H9 (cell line): ENCODE results near the gene TRIM22. TPM values are rescaled to one million over a fixed set of nuclear protein-coding genes. Genes with fewer than 3 reads are reported as not detected.

Experiments
- DNase-seq: peaks from one replicate; pipeline ENCODE4 v3.0.0-alpha.2; 2017
- H2AFZ ChIP-seq: one replicate; pipeline ENCODE4 v1.6.1; 2013; ENCODE audit warnings: mild to moderate bottlenecking, low read length, control low read depth, moderate library complexity
- H2AK5ac ChIP-seq: 2 replicates; pipeline ENCODE4 v1.6.1; 2013; ENCODE audit warnings: low read length, control low read depth, mixed read lengths; ENCODE audit not compliant: insufficient read length
- H2BK120ac ChIP-seq: one replicate; pipeline ENCODE4 v1.6.1; 2013; ENCODE audit warnings: low read depth, mild to moderate bottlenecking, low read length, control low read depth, inconsistent platforms; ENCODE audit not compliant: poor library complexity, severe bottlenecking
- H2BK12ac ChIP-seq: 2 replicates; pipeline ENCODE4 v1.6.1; 2013; ENCODE audit warnings: low read length, control low read depth, mixed read lengths, low read depth; ENCODE audit not compliant: insufficient read length
- H2BK15ac ChIP-seq: 2 replicates; pipeline ENCODE4 v1.6.1; 2013; ENCODE audit warnings: low read depth, low read length, control low read depth
- H2BK20ac ChIP-seq: one replicate; pipeline ENCODE4 v1.6.1; 2013; ENCODE audit warnings: low read depth, mild to moderate bottlenecking, low read length, control low read depth, inconsistent platforms; ENCODE audit not compliant: poor library complexity, severe bottlenecking
- H2BK5ac ChIP-seq: 2 replicates; pipeline ENCODE4 v1.6.1; 2013; ENCODE audit warnings: low read length, control low read depth, mixed read lengths; ENCODE audit not compliant: insufficient read length
- H3K14ac ChIP-seq: 2 replicates; pipeline ENCODE4 v1.6.1; 2013; ENCODE audit warnings: low read length, control low read depth; ENCODE audit not compliant: insufficient read depth
- H3K18ac ChIP-seq: 2 replicates; pipeline ENCODE4 v1.6.1; 2013; ENCODE audit warnings: low read depth, mild to moderate bottlenecking, mixed read lengths, low read length, control low read depth; ENCODE audit not compliant: insufficient read length
- H3K23ac ChIP-seq: 2 replicates; pipeline ENCODE4 v1.6.1; 2013; ENCODE audit warnings: low read length, control low read depth, mixed read lengths, low read depth; ENCODE audit not compliant: insufficient read length
- H3K23me2 ChIP-seq: 2 replicates; pipeline ENCODE4 v1.6.1; 2013; ENCODE audit warnings: low read depth, mild to moderate bottlenecking, mixed read lengths, low read length, control low read depth; ENCODE audit not compliant: insufficient read length, poor library complexity, severe bottlenecking
- H3K27ac ChIP-seq: 2 replicates; pipeline ENCODE4 v1.5.1; 2013; ENCODE audit warnings: low read length, control low read depth, mixed read lengths, low read depth; ENCODE audit not compliant: insufficient read length
- H3K27me3 ChIP-seq: 2 replicates; pipeline ENCODE4 v1.6.1; 2013; ENCODE audit warnings: low read length, control low read depth, inconsistent platforms; ENCODE audit not compliant: insufficient read depth
- H3K4ac ChIP-seq: 2 replicates; pipeline ENCODE4 v1.6.1; 2013; ENCODE audit warnings: low read depth, mild to moderate bottlenecking, control low read depth, inconsistent platforms, low read length, moderate library complexity
- H3K4me1 ChIP-seq: 2 replicates; pipeline ENCODE4 v1.6.1; 2013; ENCODE audit warnings: low read length, control low read depth, inconsistent platforms; ENCODE audit not compliant: insufficient read depth
- H3K4me2 ChIP-seq: 2 replicates; pipeline ENCODE4 v1.6.1; 2013; ENCODE audit warnings: low read length, control low read depth, mixed read lengths; ENCODE audit not compliant: insufficient read length, insufficient read depth
- H3K56ac ChIP-seq: 2 replicates; pipeline ENCODE4 v1.6.1; 2013; ENCODE audit warnings: low read depth, mild to moderate bottlenecking, mixed read lengths, low read length, control low read depth; ENCODE audit not compliant: insufficient read length
- H3K79me1 ChIP-seq: 2 replicates; pipeline ENCODE4 v1.6.1; 2013; ENCODE audit warnings: low read depth, mild to moderate bottlenecking, moderate library complexity, low read length, control low read depth, inconsistent platforms; ENCODE audit not compliant: insufficient read depth, poor library complexity, severe bottlenecking
- H3K79me2 ChIP-seq: 2 replicates; pipeline ENCODE4 v1.6.1; 2013; ENCODE audit warnings: low read length, control low read depth, inconsistent platforms; ENCODE audit not compliant: insufficient read depth
- H3K9ac ChIP-seq: 2 replicates; pipeline ENCODE4 v1.6.1; 2013; ENCODE audit warnings: low read length, control low read depth, mixed read lengths; ENCODE audit not compliant: insufficient read length; ENCODE audit errors: extremely low read depth
- H3K9me3 ChIP-seq: one replicate; pipeline ENCODE4 v1.6.1; 2013; ENCODE audit warnings: low read depth, low read length, inconsistent platforms; ENCODE audit not compliant: control insufficient read depth
- H3T11ph ChIP-seq: one replicate; pipeline ENCODE4 v1.6.1; 2013; ENCODE audit warnings: mild to moderate bottlenecking, low read length, control low read depth, inconsistent platforms
- H4K20me1 ChIP-seq: one replicate; pipeline ENCODE4 v1.6.1; 2013; ENCODE audit not compliant: control insufficient read depth, insufficient read length, insufficient read depth
- H4K5ac ChIP-seq: 2 replicates; pipeline ENCODE4 v1.6.1; 2013; ENCODE audit warnings: low read depth, mild to moderate bottlenecking, mixed read lengths, low read length, control low read depth; ENCODE audit not compliant: insufficient read length
- H4K8ac ChIP-seq: replicated peaks from 2 replicates; pipeline ENCODE4 v1.6.1; 2013; ENCODE audit warnings: low read length, control low read depth, mixed read lengths, low read depth; ENCODE audit not compliant: insufficient read length
- H4K91ac ChIP-seq: 2 replicates; pipeline ENCODE4 v1.6.1; 2013; ENCODE audit warnings: low read depth, mild to moderate bottlenecking, moderate library complexity, mixed read lengths, low read length, control low read depth; ENCODE audit not compliant: insufficient read length
- H3K27ac Mint-ChIP-seq, 3 experiments: 2 replicates in 2 of 3; 3 replicates in 1 of 3; pipeline ENCODE4 v1.8.0; 2020 to 2021; ENCODE audit warnings: mixed read lengths in 3 of 3, mild to moderate bottlenecking in 1 of 3, moderate library complexity in 1 of 3
- H3K27me3 Mint-ChIP-seq: 2 replicates; pipeline ENCODE4 v1.8.0; 2021; ENCODE audit warnings: low read depth, mild to moderate bottlenecking, moderate library complexity, mixed read lengths
- H3K36me3 Mint-ChIP-seq, 3 experiments: 2 replicates in 2 of 3; 3 replicates in 1 of 3; pipeline ENCODE4 v1.8.0; 2020 to 2021; ENCODE audit warnings: low read depth in 3 of 3, mixed read lengths in 3 of 3; ENCODE audit not compliant: insufficient read depth in 1 of 3
- H3K4me1 Mint-ChIP-seq, 2 experiments: 2 replicates each; pipeline ENCODE4 v1.8.0; 2020; ENCODE audit warnings: mixed read lengths in 2 of 2
- H3K4me3 Mint-ChIP-seq, 2 experiments: 2 replicates in 1 of 2; 3 replicates in 1 of 2; pipeline ENCODE4 v1.8.0; 2020 to 2021; ENCODE audit warnings: mild to moderate bottlenecking in 2 of 2, mixed read lengths in 2 of 2, moderate library complexity in 1 of 2
- H3K9me3 Mint-ChIP-seq, 2 experiments: 2 replicates in 1 of 2; 3 replicates in 1 of 2; pipeline ENCODE4 v1.8.0; 2020; ENCODE audit warnings: mild to moderate bottlenecking in 2 of 2, mixed read lengths in 2 of 2, moderate library complexity in 1 of 2
- CTCF ChIP-seq: fragments of 200-600 bp; sonication (generic); conservative IDR thresholded peaks from 3 replicates; pipeline ENCODE4 v1.8.0; 2021; ENCODE audit warnings: antibody characterized with exemption, mild to moderate bottlenecking
- WGBS: extraction: QIAGEN DNeasy Blood & Tissue Kit; methylation state at CpG from one replicate; pipeline ENCODE4 v1.1.7; 2013; ENCODE audit warnings: missing lambda C conversion rate, low lambda C conversion rate, mixed read lengths; ENCODE audit not compliant: insufficient read length; ENCODE audit errors: extremely low coverage; 5-methylcytosine and 5-hydroxymethylcytosine counted together
- total RNA-seq: library from RNA; stranded (reverse); gene quantifications from 2 replicates; pipeline ENCODE4 v1.2.1, GENCODE V29; 2021

TRIM22 gene
- total RNA-seq, 1 experiment from 2014 or later: 78.6 TPM

GRCh38 chr11:5712507-5712906, 22.9 kb downstream of the TRIM22 start:
- Histone ChIP-seq H3K4ac (no peak overlapping the region), H3K4me2 (no peak overlapping the region), H2BK120ac (no peak overlapping the region), H3K56ac (no peak overlapping the region), H3K18ac (no peak overlapping the region), H3K14ac (no peak overlapping the region), H2AFZ (no peak overlapping the region), H3K79me1 (no peaks in the 10 kb centered on the region), H3K27ac (no peak overlapping the region), H2BK15ac (no peak overlapping the region), H3K9me3 (no peaks in the 10 kb centered on the region), H3K23me2 (no peaks in the 10 kb centered on the region), H3T11ph (no peak overlapping the region), H3K27me3 (no peaks in the 10 kb centered on the region), H2BK5ac (no peak overlapping the region), H3K23ac (no peak overlapping the region), H2BK20ac (no peak overlapping the region), H3K4me1 (no peaks in the 10 kb centered on the region), H3K9ac (no peak overlapping the region), H4K91ac (no peak overlapping the region), H3K79me2 (no peaks in the 10 kb centered on the region), H4K5ac (no peak overlapping the region), H2BK12ac (no peak overlapping the region), H4K20me1 (no peaks in the 10 kb centered on the region), H2AK5ac (no peak overlapping the region), H4K8ac (no peak overlapping the region)
- peak; percentile 62 for TF ChIP-seq CTCF
- no CpG with 5 or more reads among the region's 1 CpG for WGBS
- no peak overlapping the region for H3K27ac Mint-ChIP-seq
- no peak for DNase-seq
- peaks cover 2% of the 10 kb centered on the region; the same call in 1 of the 2 replicates for H3K27me3 Mint-ChIP-seq
- peaks cover 2 to 3% of the 10 kb centered on the region in 2 experiments; a peak in 3 of 5 replicates for H3K9me3 Mint-ChIP-seq
- no peaks in the 10 kb centered on the region for H3K4me1 Mint-ChIP-seq
- H3K4me3 Mint-ChIP-seq: no peak overlapping the region
- H3K36me3 Mint-ChIP-seq: peaks cover 0 to 28% (median 11%) of the 10 kb centered on the region in 3 experiments; a peak in 5 of 7 replicates
